ENCODE results near the gene HOXA13. TPM values are rescaled to one million over a fixed set of nuclear protein-coding genes. Genes with fewer than 3 reads are reported as not detected.

Gene HOXA13
- total RNA-seq, 1 experiment from 2014 or later: 1.9 TPM

DNA sequence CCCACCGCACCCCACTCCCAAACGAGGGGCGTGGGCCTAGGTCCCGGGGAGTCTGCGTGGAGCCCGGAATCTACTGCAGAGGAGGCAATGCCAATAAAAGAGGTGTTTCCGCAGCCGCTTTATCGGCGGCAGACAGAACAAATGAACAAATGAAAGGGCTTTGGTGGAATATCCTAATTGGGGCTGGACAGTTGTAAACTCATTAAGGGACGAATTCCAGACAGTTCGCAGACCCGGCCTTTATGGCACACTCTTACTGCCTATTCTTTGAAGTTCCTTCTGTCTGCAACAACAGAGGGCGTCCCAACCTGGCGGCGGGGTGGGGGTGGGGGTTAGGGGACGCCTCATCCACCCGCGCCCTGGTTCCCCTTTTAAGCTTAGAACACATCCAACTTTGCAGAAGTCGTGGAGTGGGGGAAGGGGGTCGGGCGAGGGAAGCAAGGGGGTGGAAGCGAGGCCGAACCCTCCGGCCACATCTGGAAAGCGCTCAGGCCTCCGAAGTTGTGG lies 38.6 kb downstream of the HOXA13 start:
- DNase-seq (ENCODE audit: extremely low read depth, low read depth): no peak

GRCh38 chr7:27160546-27161213 lies 39.2 kb downstream of the HOXA13 start:
- peak; percentile 73 for DNase-seq (ENCODE audit: extremely low read depth, low read depth)

GRCh38 chr7:27160145-27160545 lies 39.7 kb downstream of the HOXA13 start:
- no peak for DNase-seq (ENCODE audit: extremely low read depth, low read depth)

DNA sequence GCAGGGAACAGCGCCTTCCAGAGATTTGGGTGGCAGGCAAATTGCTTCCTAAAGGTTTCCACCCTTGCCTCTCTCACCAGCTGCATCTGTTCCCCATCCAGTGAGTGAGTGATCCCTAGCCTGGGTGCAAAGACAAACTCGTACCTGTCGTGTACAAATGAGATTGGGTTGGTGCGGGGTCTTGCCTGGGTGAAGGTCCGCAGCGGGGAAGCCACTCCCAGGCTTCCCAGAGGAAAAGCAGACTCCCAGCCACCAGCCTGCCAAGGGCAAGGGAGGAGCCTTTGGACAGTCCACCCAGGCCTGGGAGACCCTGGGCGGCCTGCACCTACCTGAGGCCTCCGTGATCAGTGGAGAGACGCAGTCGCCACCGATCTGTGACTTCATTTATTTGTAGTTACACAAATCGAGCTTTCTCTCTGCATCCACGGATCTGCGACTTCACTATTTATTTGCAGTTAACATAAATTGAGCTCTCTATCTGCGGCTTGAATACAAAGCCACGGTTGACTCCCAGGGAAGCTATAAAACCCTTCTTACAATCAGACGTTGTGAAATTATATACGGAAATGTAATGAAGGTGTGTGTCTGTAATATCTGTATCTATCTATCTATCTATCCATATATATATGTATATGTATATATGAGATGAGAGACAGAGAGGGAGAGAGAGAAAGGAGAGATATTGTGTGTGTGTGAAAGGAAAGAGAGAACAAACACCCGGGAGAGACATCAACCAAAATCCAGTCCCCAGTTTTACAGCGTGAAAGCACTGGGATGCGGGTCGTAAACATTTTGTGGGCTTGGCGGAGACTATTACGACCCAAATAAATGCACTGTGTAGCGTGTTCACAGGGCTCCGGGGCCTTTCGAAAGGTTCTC lies 40.4 kb downstream of the HOXA13 start:
- DNase-seq (ENCODE audit: extremely low read depth, low read depth): no peak

GRCh38 chr7:27158436-27159265 lies 41.2 kb downstream of the HOXA13 start:
- no peak for DNase-seq (ENCODE audit: extremely low read depth, low read depth)

DNA sequence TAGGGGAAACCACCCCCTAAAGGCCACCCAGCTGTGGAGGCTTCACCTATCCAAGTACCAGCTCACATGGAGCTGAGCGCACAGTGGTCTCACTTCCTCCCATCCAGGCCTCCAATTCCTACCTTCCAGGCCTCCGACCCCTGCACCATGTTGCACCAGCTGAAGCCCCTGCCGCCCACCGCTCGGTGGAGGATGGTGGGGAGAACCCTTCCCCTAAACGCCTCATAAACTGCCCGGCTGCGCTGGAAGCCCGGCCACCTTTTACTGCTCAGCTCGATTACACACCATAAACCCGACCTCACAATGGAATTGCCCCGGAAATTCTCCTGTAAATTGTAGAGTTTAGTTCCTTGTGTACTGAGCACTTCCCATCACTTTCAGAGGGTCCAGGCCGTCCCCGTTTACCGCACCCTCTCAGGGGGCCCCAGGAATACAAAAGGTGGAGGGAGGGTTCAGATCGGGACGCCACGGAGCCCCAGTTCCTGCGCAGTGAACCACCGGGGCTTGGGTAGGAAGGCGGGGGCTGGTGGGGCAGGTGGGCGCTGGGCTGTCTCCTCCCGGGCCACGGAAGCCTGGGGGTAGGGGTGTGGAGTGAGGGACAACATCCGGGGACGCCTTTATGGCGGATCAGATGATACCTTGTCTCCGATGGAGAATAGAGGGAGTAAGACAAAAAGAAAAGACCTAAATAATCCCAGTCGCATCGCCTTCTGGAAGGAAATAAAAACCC lies 42.0 kb downstream of the HOXA13 start:
- DNase-seq (ENCODE audit: extremely low read depth, low read depth): no peak

DNA sequence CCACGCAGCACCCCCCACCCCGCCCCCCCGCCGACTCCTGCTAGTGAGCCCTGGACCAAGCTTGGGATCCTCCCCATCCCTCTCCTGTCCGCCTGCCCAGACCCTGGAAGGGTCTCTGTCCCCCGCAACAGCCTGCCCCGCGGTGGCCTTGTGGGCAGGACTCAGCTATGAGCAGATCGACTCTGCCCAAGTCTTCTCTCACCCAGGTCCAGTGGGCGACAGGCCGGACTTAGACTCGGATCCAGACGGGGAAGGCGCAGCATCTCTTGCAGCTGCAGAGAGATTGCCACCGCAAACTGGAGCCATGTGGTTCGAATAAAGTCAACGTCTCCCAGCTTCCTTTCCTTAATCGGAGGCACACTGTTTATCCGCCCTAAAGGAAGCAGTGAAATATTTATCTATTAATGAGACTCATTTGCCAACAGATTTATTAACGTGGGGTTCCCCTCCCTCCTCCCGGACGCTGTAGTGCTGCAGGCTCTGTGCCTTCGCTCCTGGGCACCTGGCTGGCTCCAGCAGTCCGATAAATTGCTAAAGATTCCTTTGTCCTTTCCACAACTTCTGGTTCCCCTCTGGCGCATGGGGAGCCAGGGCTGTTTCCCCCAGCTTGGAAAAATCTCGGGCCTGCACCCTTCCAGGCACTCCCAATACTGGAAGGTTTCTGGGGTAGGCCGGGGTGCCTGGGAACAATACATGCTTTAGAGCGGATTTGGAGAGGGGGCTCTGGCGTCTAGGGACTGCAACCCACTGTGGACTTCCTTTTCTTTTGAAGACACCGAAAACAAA lies 42.8 kb downstream of the HOXA13 start:
- no peak for DNase-seq (ENCODE audit: extremely low read depth, low read depth)

DNA sequence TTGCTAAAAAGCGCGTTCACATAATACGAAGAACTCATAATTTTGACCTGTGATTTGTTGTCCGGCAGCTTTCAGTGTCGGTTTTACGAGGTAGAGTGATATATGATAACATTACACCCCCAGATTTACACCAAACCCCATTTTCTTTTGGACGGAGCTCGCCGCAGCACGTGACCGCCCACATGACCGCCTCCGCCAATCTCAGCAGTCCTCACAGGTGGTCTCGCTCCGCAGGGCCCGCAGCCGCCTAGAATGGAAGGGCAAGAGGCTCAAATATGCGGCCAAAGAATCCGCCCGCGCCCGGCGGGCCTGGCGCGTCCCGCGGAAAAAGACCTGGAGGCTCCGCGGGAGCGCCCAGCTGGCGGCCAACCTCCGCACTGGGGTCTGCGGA lies 43.4 kb downstream of the HOXA13 start, which contains the start of gene HOXA7:
TSS of gene HOXA7 (minus strand) at position 168 of the 391 bp plus-strand sequence. CDS start at position 38, 130 bp downstream.
- DNase-seq (ENCODE audit: extremely low read depth, low read depth): no peak

DNA sequence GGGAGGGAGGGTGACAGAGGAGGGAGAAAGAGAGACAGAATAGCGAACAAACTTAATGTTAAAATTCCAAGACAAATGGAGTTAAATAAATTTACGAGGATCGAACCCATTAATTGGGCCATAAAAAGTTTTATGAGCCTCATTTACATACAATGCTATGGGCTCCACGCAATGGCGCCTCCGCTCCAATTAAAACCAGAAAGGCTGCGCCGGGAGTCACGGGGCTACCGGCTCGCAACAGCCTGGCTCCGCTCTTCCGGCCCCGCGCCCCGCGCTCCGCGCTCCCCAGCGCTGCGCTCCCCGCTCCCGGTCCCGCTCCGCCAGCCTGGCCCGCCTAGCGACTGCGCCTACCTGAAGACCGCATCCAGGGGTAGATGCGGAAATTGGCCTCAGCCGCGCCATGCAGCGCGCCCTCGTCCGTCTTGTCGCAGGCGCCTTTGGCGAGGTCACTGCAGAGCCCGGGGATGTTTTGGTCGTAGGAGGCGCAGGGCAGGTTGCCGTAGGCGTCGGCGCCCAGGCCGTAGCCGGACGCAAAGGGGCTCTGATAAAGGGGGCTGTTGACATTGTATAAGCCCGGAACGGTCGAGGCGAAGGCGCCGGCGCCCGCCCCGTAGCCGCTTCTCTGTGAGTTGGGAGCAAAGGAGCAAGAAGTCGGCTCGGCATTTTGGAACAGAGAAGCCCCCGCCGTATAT lies 43.9 kb downstream of the HOXA13 start:
- DNase-seq (ENCODE audit: extremely low read depth, low read depth): no peak

DNA sequence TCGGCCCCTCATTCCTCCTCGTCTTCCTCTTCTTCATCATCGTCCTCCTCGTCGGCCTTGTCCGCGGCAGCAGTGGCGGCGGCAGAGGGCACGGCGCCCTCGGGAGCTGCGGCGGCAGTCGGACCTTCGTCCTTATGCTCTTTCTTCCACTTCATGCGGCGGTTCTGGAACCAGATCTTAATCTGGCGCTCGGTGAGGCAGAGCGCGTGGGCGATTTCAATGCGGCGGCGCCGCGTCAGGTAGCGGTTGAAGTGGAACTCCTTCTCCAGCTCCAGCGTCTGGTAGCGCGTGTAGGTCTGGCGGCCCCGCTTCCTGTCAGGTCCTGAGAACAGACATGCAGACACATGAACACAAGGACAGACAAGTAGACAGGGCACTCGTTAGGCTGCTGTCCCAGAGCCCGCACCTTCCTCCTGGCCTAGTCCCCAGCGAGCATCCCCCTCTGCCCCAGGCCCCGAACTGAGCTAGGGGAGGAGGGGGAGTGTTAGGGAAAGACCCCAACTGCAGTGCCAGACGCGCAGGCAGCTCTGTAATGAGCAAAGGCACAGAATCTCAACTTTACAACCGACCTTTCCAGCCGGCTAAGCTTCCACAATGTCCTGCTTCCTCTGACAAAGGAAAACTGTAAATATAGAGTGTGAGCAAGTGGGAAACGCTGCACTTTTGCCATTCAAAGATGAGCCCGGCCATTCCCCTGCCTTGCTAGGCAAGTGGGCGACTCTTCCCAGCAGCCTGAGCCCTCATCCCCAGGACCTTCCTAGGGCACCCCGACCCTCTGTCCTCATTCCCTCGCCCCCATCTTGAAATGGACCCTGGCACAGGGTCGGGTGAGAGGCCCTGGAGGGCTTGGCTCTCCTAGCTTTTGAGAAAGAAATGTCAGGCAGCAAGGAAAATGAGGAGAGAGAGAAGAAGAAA lies 44.7 kb downstream of the HOXA13 start:
- no peak for DNase-seq (ENCODE audit: extremely low read depth, low read depth)

DNA sequence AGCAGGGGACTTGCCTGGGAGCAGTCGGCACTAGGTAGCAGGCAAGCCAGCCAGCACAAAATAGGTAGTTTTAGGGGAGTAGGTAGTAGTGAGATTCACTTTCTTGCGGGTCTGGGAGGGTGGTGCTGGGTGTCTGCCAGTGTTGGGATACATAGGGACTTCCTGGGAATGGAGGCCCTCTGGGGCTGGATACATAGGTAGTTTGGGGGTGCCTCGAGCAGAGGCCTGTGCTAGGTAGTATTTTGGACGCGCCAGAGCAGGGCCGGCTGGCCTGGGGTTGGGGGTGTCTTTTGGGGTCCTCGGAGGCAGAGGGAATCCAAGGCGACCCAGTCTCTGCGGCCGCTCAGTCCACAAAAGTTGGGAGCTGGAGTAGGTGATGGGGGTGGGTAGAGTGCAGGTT lies 45.5 kb downstream of the HOXA13 start:
- no peak for DNase-seq (ENCODE audit: extremely low read depth, low read depth)

- no peak for DNase-seq (ENCODE audit: extremely low read depth, low read depth)
Observed at GRCh38 chr7:27153526-27153925, 46.4 kb downstream of the HOXA13 start.

GRCh38 chr7:27152816-27153442 lies 47.0 kb downstream of the HOXA13 start:
- DNase-seq (ENCODE audit: extremely low read depth, low read depth): no peak

GRCh38 chr7:27151931-27152815 lies 47.7 kb downstream of the HOXA13 start, which contains the start of gene HOXA3:
TSS of gene HOXA3 (minus strand) at chr7:27152583. CDS start at chr7:27110640, 41,943 bp downstream.
- DNase-seq (ENCODE audit: extremely low read depth, low read depth): no peak

GRCh38 chr7:27151341-27151930 lies 48.5 kb downstream of the HOXA13 start:
- no peak for DNase-seq (ENCODE audit: extremely low read depth, low read depth)
